HFFc6 (cell line): ENCODE measurements around the gene HOGA1. TPM values are rescaled to one million over a fixed set of nuclear protein-coding genes. Genes with fewer than 3 reads are reported as not detected.
"Not testable (repeated sequence)": the region's sequence is repeated elsewhere in the genome, so short reads cannot be mapped to it uniquely, and the experiment has no call there.

Experiments
- DNase-seq: peaks from one replicate; pipeline ENCODE4 v3.0.0-alpha.2; 2018
- H3K27ac Mint-ChIP-seq: 2 replicates; pipeline ENCODE4 v1.8.0; 2020; ENCODE audit warnings: mild to moderate bottlenecking, mixed read lengths
- H3K27me3 Mint-ChIP-seq: 2 replicates; pipeline ENCODE4 v1.8.0; 2021; ENCODE audit warnings: mild to moderate bottlenecking, moderate library complexity, mixed read lengths; ENCODE audit not compliant: insufficient read depth
- H3K36me3 Mint-ChIP-seq: 2 replicates; pipeline ENCODE4 v1.8.0; 2021; ENCODE audit warnings: low read depth, mixed read lengths
- H3K4me1 Mint-ChIP-seq: 2 replicates; pipeline ENCODE4 v1.8.0; 2020; ENCODE audit warnings: low read depth, mixed read lengths
- H3K4me3 Mint-ChIP-seq: 2 replicates; pipeline ENCODE4 v1.8.0; 2020; ENCODE audit warnings: mild to moderate bottlenecking, moderate library complexity, mixed read lengths
- H3K9me3 Mint-ChIP-seq: 2 replicates; pipeline ENCODE4 v1.8.0; 2020; ENCODE audit warnings: mild to moderate bottlenecking, mixed read lengths
- total RNA-seq, 6 experiments: library from RNA; stranded (reverse); fragmentation: NEBNext Ultra II Directional; extraction: Animal tissue kit (Norgen Biotek cat#: 25700); gene quantifications; 2 replicates in 1 of 6; 3 replicates in 5 of 6; pipeline ENCODE4 v1.2.3, GENCODE V29; 2021
- TF ChIP-seq, protein P1 (sequence below): fragments of 200-600 bp; sonication (generic); IDR thresholded peaks from 2 replicates; pipeline ENCODE4 v1.5.0; 2021; ENCODE audit warnings: antibody characterized with exemption, mild to moderate bottlenecking

Gene HOGA1
- total RNA-seq, 6 experiments from 2014 or later, result 0.26 to 0.66 (median 0.46) TPM

DNA sequence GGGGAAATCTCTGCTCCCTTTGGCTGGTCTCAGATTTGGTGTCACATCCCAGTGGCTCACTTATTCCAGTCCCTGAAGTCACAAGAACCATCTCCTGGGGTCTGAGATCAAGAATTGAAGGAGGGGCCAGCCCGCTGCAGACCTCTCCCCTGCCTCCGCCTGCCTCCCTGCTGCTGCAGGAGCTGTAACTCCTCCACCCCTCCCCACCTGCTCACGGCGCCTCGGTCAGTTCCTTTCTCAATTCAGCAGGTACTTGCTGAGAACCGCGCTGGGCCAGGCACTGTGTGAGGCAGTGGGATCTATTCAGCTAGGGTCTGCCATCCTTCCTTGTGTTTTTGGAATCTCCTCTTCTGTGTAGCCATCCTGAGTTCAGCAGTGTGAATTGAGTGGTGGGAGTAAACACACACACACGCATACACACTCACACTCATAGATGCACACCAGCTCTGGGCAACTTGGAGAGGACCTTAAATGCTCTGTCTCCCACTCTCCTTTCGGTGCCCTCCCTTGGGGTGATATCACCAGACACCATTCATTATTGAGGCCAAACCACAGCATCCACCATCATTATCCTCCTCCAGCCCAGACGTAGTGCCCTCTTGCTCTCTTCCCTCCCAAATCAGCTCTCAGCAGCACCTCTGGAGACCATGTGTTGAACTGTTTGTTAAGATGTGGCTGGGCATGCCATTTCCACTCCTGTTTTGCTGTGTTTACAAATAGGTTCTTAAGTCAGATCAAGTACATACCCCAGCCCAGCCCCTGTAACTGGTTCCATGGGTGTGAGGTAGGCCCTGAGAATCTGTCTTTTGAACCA, 33.6 kb upstream of the HOGA1 start:
- Mint-ChIP-seq H3K27me3 (no peaks in the 10 kb centered on the region), H3K27ac (peak overlapping the region; percentile 74; the same call in 1 of the 2 replicates), H3K4me3 (no peak overlapping the region), H3K9me3 (peaks cover 1% of the 10 kb centered on the region; the same call in 1 of the 2 replicates), H3K36me3 (peaks cover 5% of the 10 kb centered on the region; the same call in 1 of the 2 replicates), H3K4me1 (peaks cover 40% of the 10 kb centered on the region)
- no peak for DNase-seq
- TF ChIP-seq, protein P1, sequence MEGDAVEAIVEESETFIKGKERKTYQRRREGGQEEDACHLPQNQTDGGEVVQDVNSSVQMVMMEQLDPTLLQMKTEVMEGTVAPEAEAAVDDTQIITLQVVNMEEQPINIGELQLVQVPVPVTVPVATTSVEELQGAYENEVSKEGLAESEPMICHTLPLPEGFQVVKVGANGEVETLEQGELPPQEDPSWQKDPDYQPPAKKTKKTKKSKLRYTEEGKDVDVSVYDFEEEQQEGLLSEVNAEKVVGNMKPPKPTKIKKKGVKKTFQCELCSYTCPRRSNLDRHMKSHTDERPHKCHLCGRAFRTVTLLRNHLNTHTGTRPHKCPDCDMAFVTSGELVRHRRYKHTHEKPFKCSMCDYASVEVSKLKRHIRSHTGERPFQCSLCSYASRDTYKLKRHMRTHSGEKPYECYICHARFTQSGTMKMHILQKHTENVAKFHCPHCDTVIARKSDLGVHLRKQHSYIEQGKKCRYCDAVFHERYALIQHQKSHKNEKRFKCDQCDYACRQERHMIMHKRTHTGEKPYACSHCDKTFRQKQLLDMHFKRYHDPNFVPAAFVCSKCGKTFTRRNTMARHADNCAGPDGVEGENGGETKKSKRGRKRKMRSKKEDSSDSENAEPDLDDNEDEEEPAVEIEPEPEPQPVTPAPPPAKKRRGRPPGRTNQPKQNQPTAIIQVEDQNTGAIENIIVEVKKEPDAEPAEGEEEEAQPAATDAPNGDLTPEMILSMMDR, result no peak

DNA sequence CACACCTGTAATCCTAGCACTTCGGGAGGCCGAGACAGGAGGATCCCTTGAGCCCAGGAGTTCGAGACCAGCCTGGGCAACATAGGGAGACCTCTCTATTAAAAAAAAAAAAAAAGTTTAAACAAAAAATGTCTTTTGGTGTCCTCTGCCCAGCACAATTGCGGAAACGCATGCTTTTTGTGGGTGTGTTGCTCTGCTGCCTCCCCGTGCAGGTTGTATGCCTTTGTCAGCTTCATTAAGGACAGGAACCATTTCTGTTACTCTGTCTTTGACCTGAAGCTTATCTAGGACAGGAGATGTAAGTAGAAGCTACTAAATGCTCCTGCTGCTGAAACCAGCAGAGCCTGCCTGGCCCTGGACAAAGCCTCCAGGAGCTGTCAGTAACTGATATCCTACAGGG, 32.9 kb upstream of the HOGA1 start:
- TF ChIP-seq, protein P1, result no peak
- H3K36me3 Mint-ChIP-seq, result peaks cover 9% of the 10 kb centered on the region; the same call in 1 of the 2 replicates
- no peak for DNase-seq
- peaks cover 5% of the 10 kb centered on the region; the same call in 1 of the 2 replicates for H3K9me3 Mint-ChIP-seq
- H3K4me1 Mint-ChIP-seq, result peaks cover 40% of the 10 kb centered on the region
- no peak overlapping the region for H3K4me3 Mint-ChIP-seq
- H3K27ac Mint-ChIP-seq, result peak overlapping the region; percentile 18; the same call in 1 of the 2 replicates
- no peaks in the 10 kb centered on the region for H3K27me3 Mint-ChIP-seq

DNA sequence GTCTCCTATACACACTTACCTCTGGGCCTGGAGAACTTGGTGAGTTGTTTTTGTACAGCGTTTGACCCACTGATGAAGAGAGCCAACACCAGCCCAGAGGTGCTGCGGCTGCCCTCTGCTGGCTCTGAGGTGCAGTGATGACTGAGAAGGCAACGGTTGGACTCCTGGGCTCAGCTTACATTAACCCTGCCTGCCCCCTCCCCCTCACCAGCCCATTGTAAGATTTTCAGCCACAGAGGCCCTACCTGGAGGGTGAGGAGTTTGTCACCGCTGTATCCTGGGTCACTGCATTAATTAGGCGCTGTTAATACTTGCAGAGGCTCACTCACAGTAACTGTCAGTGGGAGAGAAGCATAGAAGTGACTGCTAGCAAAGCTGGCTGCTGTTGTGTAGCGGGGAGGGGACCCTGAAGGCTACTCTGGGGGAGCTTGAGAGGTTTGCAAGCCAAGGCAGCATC, 30.6 kb upstream of the HOGA1 start:
- Mint-ChIP-seq H3K9me3 (peaks cover 5% of the 10 kb centered on the region; the same call in 1 of the 2 replicates), H3K36me3 (peaks cover 9% of the 10 kb centered on the region; the same call in 1 of the 2 replicates), H3K4me3 (no peak overlapping the region), H3K27me3 (no peaks in the 10 kb centered on the region), H3K4me1 (peaks cover 29% of the 10 kb centered on the region), H3K27ac (peak overlapping the region; percentile 16; the same call in 1 of the 2 replicates)
- DNase-seq, result peak; percentile 66
- TF ChIP-seq, protein P1, result peak; percentile 88

DNA sequence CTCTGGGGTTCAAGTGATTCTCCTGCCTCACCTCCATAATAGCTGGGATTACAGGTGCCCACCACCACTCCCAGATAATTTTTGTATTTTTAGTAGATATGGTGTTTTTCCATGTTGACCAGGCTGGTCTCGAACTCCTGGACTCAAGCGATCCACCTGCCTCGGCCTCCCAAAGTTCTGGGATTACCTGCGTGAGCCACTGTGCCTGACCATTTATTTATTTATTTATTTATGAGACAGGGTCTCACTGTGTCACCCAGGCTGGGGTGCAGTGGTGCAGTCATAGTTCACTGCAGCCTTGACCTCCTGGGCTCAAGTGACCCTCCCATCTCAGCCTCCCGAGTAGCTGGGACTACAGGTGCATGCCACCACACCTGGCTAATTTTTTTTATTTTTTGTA, 29.9 kb upstream of the HOGA1 start:
- DNase-seq, H3K9me3 Mint-ChIP-seq, H3K27ac Mint-ChIP-seq, H3K36me3 Mint-ChIP-seq, H3K27me3 Mint-ChIP-seq, H3K4me3 Mint-ChIP-seq: not testable (repeated sequence)
- peaks cover 25% of the 10 kb centered on the region for H3K4me1 Mint-ChIP-seq

DNA sequence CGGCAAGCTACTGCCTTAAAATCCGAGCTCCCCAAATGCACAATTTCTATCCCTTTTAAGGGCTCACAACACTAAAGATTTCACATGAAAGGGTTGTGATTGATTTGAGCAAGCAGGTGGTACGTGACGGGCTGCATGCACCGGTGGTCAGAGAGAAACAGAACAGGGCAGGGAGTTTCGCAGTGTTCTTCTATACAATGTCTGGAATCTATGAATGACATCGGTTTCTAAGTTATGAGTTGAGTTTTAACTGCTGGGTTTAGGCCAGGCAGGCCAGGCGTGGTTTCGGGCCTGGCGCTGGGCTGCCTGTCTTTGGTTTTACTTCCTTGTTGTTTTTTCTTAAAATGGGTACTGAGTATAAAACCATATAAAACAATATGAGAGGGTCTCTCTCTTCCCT, 28.6 kb upstream of the HOGA1 start:
- H3K4me1 Mint-ChIP-seq, result peaks cover 13% of the 10 kb centered on the region
- not testable (repeated sequence) for H3K4me3 Mint-ChIP-seq, H3K9me3 Mint-ChIP-seq, H3K27me3 Mint-ChIP-seq, DNase-seq, H3K27ac Mint-ChIP-seq, H3K36me3 Mint-ChIP-seq

DNA sequence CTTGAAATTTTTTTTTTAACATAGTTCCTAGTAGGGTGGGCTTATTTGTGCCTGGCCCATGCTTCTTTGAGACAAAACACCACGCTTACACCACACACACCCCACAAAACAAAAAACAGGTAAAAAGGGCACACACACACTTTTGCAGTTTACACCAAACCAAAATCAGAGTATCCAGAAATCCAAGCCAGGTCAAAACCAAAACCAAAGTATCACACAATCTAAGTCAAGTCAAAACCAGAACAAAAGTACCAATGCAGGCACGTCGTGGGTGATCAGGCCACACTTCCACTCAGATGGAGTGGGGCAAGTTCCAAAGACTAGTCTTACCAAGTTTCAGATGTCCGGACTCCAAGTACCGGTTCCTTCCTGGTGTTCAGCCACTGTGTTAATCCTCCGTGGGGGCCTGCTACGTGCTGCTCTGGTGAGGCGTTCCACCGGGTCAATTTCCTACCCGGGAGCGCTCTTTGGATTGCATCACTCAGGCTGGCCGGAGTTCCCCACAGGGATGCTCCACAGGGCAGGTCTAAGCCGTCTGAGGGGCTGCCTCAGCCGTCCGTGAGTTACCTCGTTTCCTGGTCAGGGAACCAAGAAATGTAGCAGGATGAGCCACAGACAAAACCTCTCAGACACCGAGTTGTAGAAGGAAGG, 23.3 kb upstream of the HOGA1 start:
- not testable (repeated sequence) for H3K4me3 Mint-ChIP-seq, H3K9me3 Mint-ChIP-seq, H3K27me3 Mint-ChIP-seq, H3K27ac Mint-ChIP-seq, DNase-seq, H3K36me3 Mint-ChIP-seq
- H3K4me1 Mint-ChIP-seq, result peaks cover 14% of the 10 kb centered on the region

DNA sequence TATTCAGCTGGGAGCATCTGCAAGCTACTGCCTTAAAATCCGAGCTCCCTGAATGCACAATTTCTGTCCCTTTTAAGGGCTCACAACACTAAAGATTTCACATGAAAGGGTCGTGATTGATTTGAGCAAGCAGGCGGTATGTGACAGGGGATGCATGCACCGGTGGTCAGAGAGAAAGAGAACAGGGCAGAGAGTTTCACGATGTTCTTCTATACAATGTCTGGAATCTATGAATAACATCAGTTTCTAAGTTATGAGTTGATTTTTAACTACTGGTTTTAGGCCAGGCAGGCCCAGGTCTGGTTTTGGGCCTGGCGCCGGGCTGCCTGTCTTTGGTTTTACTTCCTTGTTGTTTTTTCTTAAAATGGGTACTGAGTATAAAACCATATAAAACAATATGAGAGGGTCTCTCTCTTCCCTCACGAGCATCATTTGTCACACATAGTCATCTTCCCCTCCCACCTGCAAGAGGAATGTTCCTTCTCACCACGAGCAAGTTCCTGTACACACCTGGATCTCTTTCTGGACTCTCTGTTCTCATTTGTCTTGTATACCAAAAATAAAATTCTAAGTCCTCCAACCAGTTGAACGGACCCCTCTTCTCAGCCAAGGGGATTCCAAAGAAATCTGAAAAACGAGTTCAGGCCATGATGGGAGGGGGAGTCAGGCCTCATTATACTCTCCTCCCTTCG, 22.7 kb upstream of the HOGA1 start:
- not testable (repeated sequence) for H3K4me3 Mint-ChIP-seq, H3K36me3 Mint-ChIP-seq, H3K27ac Mint-ChIP-seq, H3K9me3 Mint-ChIP-seq, DNase-seq, H3K27me3 Mint-ChIP-seq
- H3K4me1 Mint-ChIP-seq, result peaks cover 18% of the 10 kb centered on the region

DNA sequence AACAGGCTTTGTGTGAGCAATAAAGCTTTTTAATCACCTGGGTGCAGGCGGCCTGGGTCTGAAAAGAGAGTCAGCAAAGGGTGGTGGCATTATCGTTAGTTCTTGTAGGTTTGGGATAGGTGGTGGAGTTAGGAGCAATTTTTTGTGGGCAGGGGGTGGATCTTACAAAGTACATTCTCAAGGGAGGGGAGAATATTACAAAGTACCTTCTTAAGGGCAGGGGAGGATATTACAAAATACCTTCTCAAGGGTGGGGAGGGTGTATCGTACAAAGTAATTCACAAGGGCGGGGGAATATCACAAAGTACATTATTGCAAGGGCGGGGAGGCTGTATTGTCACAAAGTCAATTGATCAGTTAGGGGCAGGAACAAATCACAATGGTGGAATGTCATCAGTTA, 21.9 kb upstream of the HOGA1 start:
- peaks cover 21% of the 10 kb centered on the region for H3K4me1 Mint-ChIP-seq
- not testable (repeated sequence) for H3K27ac Mint-ChIP-seq, H3K27me3 Mint-ChIP-seq

More for the DNA sequence above, 21.9 kb upstream of the HOGA1 start:
- H3K9me3 Mint-ChIP-seq, DNase-seq, H3K36me3 Mint-ChIP-seq, H3K4me3 Mint-ChIP-seq: not testable (repeated sequence)
